Loucy (cell line): ENCODE measurements around the gene CCDC148.

Experiments used
- CTCF ChIP-seq: fragments of 200-600 bp; sonication (generic); conservative IDR thresholded peaks from 2 replicates; pipeline ENCODE4 v1.5.1; 2014; ENCODE audit warnings: mild to moderate bottlenecking, antibody characterized with exemption, low read length
- EZH2phosphoT487 ChIP-seq: fragments of 200-600 bp; IDR thresholded peaks from 2 replicates; pipeline ENCODE4 v1.6.1; 2018; ENCODE audit warnings: antibody characterized with exemption, mild to moderate bottlenecking, moderate library complexity, borderline replicate concordance

GRCh38 chr2:158432117-158432516, 24.4 kb downstream of the CCDC148 start:
- TF ChIP-seq CTCF, result no peak
- TF ChIP-seq EZH2phosphoT487, result no peak
